Panc1 (cell line): ENCODE results near the gene UCK1.

ENCODE experiments used
- POLR2AphosphoS5 ChIP-seq: IDR thresholded peaks from 2 replicates; pipeline ENCODE4 v1.6.1; 2012; ENCODE audit warnings: mild to moderate bottlenecking, low read depth, low read length, moderate library complexity
- SIN3A ChIP-seq: IDR thresholded peaks from 2 replicates; pipeline ENCODE4 v1.6.1; 2012; ENCODE audit warnings: low read depth, mild to moderate bottlenecking, low read length, moderate library complexity, borderline replicate concordance; ENCODE audit not compliant: insufficient read depth
- TF ChIP-seq, protein P1 (sequence below): fragments of 450-650 bp; IDR thresholded peaks from 2 replicates; pipeline ENCODE4 v1.5.1; 2017; ENCODE audit warnings: mild to moderate bottlenecking
- TF ChIP-seq, protein P2 (sequence below), 2 experiments: IDR thresholded peaks; 2 replicates each; pipeline ENCODE4 v1.6.1; 2011 to 2012; ENCODE audit warnings: low read depth in 2 of 2, control low read depth in 1 of 2, low read length in 1 of 2, mild to moderate bottlenecking in 1 of 2, moderate library complexity in 1 of 2; ENCODE audit not compliant: insufficient read depth in 1 of 2

GRCh38 chr9:131521203-131521602, 9.9 kb downstream of the UCK1 start:
- TF ChIP-seq POLR2AphosphoS5 = no peak
- TF ChIP-seq, protein P1, sequence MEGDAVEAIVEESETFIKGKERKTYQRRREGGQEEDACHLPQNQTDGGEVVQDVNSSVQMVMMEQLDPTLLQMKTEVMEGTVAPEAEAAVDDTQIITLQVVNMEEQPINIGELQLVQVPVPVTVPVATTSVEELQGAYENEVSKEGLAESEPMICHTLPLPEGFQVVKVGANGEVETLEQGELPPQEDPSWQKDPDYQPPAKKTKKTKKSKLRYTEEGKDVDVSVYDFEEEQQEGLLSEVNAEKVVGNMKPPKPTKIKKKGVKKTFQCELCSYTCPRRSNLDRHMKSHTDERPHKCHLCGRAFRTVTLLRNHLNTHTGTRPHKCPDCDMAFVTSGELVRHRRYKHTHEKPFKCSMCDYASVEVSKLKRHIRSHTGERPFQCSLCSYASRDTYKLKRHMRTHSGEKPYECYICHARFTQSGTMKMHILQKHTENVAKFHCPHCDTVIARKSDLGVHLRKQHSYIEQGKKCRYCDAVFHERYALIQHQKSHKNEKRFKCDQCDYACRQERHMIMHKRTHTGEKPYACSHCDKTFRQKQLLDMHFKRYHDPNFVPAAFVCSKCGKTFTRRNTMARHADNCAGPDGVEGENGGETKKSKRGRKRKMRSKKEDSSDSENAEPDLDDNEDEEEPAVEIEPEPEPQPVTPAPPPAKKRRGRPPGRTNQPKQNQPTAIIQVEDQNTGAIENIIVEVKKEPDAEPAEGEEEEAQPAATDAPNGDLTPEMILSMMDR = no peak
- TF ChIP-seq, protein P2, sequence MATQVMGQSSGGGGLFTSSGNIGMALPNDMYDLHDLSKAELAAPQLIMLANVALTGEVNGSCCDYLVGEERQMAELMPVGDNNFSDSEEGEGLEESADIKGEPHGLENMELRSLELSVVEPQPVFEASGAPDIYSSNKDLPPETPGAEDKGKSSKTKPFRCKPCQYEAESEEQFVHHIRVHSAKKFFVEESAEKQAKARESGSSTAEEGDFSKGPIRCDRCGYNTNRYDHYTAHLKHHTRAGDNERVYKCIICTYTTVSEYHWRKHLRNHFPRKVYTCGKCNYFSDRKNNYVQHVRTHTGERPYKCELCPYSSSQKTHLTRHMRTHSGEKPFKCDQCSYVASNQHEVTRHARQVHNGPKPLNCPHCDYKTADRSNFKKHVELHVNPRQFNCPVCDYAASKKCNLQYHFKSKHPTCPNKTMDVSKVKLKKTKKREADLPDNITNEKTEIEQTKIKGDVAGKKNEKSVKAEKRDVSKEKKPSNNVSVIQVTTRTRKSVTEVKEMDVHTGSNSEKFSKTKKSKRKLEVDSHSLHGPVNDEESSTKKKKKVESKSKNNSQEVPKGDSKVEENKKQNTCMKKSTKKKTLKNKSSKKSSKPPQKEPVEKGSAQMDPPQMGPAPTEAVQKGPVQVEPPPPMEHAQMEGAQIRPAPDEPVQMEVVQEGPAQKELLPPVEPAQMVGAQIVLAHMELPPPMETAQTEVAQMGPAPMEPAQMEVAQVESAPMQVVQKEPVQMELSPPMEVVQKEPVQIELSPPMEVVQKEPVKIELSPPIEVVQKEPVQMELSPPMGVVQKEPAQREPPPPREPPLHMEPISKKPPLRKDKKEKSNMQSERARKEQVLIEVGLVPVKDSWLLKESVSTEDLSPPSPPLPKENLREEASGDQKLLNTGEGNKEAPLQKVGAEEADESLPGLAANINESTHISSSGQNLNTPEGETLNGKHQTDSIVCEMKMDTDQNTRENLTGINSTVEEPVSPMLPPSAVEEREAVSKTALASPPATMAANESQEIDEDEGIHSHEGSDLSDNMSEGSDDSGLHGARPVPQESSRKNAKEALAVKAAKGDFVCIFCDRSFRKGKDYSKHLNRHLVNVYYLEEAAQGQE (IDR thresholded peaks at IDR 0.05; ENCODE audit: insufficient read depth in 1 of 2, low read depth in 2 of 2, low read length in 1 of 2) = no peak
- TF ChIP-seq SIN3A = no peak
